ENCODE data around the gene NCKAP5. TPM values are rescaled to one million over a fixed set of nuclear protein-coding genes. Genes with fewer than 3 reads are reported as not detected.

Gene NCKAP5
- polyA plus RNA-seq, 3 donors = not detected

DNA sequence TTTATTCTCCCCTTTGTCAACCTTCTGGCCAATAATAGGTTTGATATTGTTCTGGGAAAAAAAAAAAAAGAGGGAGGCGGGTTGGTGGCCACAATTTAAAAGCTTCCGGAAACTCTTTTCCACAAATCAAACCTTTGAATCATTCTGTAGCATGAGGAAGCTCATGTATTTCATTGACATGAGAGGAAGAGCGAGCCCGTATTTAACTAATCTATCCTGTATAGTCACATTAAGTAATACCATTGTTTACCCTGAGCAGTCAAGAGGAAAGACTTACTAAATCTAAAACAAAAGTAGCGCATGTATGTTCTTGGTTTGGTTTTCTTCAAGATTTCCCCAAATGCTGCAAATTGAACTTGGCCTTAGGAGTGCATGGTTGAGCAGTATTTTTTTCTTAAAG lies 120.1 kb downstream of the NCKAP5 start:
- H3K27me3 Mint-ChIP-seq (ENCODE audit: low read depth in 3 of 3) = peaks cover 0 to 2% (median under 1%) of the 10 kb centered on the region in 3 donors
- no peak overlapping the region for H3K27ac Mint-ChIP-seq
- Histone ChIP-seq H2AFZ (ENCODE audit: insufficient read depth, low read depth, low read length, poor library complexity, severe bottlenecking) (no peak overlapping the region), H3K27ac (ENCODE audit: low read depth in 1 of 2, low read length in 2 of 2) (no peak overlapping the region), H4K20me1 (ENCODE audit: insufficient read depth, low read length) (no peaks in the 10 kb centered on the region), H3K79me2 (ENCODE audit: insufficient read depth, low read length) (no peaks in the 10 kb centered on the region), H3K27me3 (ENCODE audit: control insufficient read depth in 2 of 2, insufficient read depth in 2 of 2, low read length in 2 of 2) (no peaks in the 10 kb centered on the region), H3K36me3 (replicated peaks in 1 of 2; ENCODE audit: control insufficient read depth in 1 of 2, insufficient read depth in 2 of 2, low read length in 2 of 2) (no peaks in the 10 kb centered on the region), H3K9ac (ENCODE audit: insufficient read depth, low read length, poor library complexity, severe bottlenecking) (no peak overlapping the region), H3K4me3 (replicated peaks in 1 of 3; ENCODE audit: low read depth in 2 of 3, low read length in 3 of 3) (no peak overlapping the region), H3K4me1 (ENCODE audit: control insufficient read depth in 1 of 2, insufficient read depth in 2 of 2, low read length in 2 of 2) (no peaks in the 10 kb centered on the region), H3K9me3 (replicated peaks in 1 of 2; ENCODE audit: control insufficient read depth in 1 of 2, insufficient read depth in 1 of 2, low read length in 2 of 2) (no peaks in the 10 kb centered on the region), H3K4me2 (replicated peaks; ENCODE audit: extremely low read depth, low read length, poor library complexity, severe bottlenecking) (no peak overlapping the region)
- no CpG with 5 or more reads among the region's 5 CpGs for WGBS (ENCODE audit: insufficient coverage)
- no peak overlapping the region for H3K4me3 Mint-ChIP-seq
- intact Hi-C loops (cut with micrococcal nuclease) = no loop called here
- TF ChIP-seq, protein P1, sequence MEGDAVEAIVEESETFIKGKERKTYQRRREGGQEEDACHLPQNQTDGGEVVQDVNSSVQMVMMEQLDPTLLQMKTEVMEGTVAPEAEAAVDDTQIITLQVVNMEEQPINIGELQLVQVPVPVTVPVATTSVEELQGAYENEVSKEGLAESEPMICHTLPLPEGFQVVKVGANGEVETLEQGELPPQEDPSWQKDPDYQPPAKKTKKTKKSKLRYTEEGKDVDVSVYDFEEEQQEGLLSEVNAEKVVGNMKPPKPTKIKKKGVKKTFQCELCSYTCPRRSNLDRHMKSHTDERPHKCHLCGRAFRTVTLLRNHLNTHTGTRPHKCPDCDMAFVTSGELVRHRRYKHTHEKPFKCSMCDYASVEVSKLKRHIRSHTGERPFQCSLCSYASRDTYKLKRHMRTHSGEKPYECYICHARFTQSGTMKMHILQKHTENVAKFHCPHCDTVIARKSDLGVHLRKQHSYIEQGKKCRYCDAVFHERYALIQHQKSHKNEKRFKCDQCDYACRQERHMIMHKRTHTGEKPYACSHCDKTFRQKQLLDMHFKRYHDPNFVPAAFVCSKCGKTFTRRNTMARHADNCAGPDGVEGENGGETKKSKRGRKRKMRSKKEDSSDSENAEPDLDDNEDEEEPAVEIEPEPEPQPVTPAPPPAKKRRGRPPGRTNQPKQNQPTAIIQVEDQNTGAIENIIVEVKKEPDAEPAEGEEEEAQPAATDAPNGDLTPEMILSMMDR (IDR thresholded peaks at IDR 0.05) = no peak
- no peaks in the 10 kb centered on the region for H3K4me1 Mint-ChIP-seq
- DNase-seq = no peak
- H3K9me3 Mint-ChIP-seq = peaks cover 0 to 5% (median 1%) of the 10 kb centered on the region in 7 donors
- no peaks in the 10 kb centered on the region for H3K36me3 Mint-ChIP-seq

DNA sequence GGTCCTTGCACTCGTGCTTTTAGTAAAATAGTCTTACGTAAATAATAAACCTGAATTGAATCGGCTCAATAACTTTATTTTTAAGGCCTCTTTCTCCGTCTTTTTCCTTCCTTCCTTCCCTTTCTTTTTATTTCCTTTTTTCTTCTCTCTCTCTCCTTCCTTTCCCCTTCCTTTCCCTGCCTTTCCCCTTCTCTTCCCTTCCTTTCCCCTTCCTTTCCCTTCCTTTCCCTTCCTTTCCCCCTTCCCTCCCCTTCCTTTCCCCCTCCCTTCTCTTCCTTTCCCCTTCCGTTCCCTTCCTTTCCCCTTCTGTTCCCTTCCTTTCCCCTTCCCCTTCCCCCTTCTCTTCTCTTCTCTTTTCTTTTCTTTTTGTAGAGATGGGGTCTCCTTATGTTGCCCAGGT lies 121.0 kb downstream of the NCKAP5 start:
- Histone ChIP-seq H3K4me1 (ENCODE audit: control insufficient read depth in 1 of 2, insufficient read depth in 2 of 2, low read length in 2 of 2) (no peaks in the 10 kb centered on the region), H3K27me3 (ENCODE audit: control insufficient read depth in 2 of 2, insufficient read depth in 2 of 2, low read length in 2 of 2) (no peaks in the 10 kb centered on the region), H2AFZ (ENCODE audit: insufficient read depth, low read depth, low read length, poor library complexity, severe bottlenecking) (no peak overlapping the region), H3K4me3 (replicated peaks in 1 of 3; ENCODE audit: low read depth in 2 of 3, low read length in 3 of 3) (no peak overlapping the region), H3K36me3 (replicated peaks in 1 of 2; ENCODE audit: control insufficient read depth in 1 of 2, insufficient read depth in 2 of 2, low read length in 2 of 2) (no peaks in the 10 kb centered on the region), H3K4me2 (replicated peaks; ENCODE audit: extremely low read depth, low read length, poor library complexity, severe bottlenecking) (no peak overlapping the region), H3K9me3 (replicated peaks in 1 of 2; ENCODE audit: control insufficient read depth in 1 of 2, insufficient read depth in 1 of 2, low read length in 2 of 2) (no peaks in the 10 kb centered on the region), H3K79me2 (ENCODE audit: insufficient read depth, low read length) (no peaks in the 10 kb centered on the region), H3K9ac (ENCODE audit: insufficient read depth, low read length, poor library complexity, severe bottlenecking) (no peak overlapping the region), H4K20me1 (ENCODE audit: insufficient read depth, low read length) (no peaks in the 10 kb centered on the region), H3K27ac (ENCODE audit: low read depth in 1 of 2, low read length in 2 of 2) (no peak overlapping the region)
- Mint-ChIP-seq H3K27ac (no peak overlapping the region), H3K4me3 (no peak overlapping the region), H3K9me3 (peaks cover 0 to 7% (median 2%) of the 10 kb centered on the region in 7 donors), H3K4me1 (no peaks in the 10 kb centered on the region), H3K27me3 (ENCODE audit: low read depth in 3 of 3) (peaks cover 0 to 2% (median 2%) of the 10 kb centered on the region in 3 donors), H3K36me3 (no peaks in the 10 kb centered on the region)
- intact Hi-C loops (cut with micrococcal nuclease) = no loop called here
- TF ChIP-seq, protein P1 (IDR thresholded peaks at IDR 0.05) = no peak
- WGBS (ENCODE audit: insufficient coverage) = 90% methylated on average over 4 of the region's 5 CpGs
- DNase-seq = no peak
